HG03025 (cell line): ENCODE data around the gene OR6C68.
"Not testable (repeated sequence)": the region's sequence is repeated elsewhere in the genome, so short reads cannot be mapped to it uniquely, and the experiment has no call there.

ENCODE experiments used
- ATAC-seq: cut with Tn5 transposase; IDR thresholded peaks from one replicate; pipeline ENCODE4 v1.9.1; 2021; ENCODE audit warnings: mild to moderate bottlenecking, moderate library complexity; ENCODE audit not compliant: unreplicated experiment, low FRiP score

OR6C68 gene

GRCh38 chr12:55492078-55492477, at the start of gene OR6C68:
OR6C68 (plus strand) TSS chr12:55492378; CDS start chr12:55492378, 0 bp downstream.
- no peak for ATAC-seq

GRCh38 chr12:55443776-55444175, 48.4 kb upstream of the OR6C68 start, which contains the start of gene OR6C2:
OR6C2 (plus strand) TSS chr12:55444076; CDS start chr12:55452214, 8,138 bp downstream.
- no peak for ATAC-seq

- no peak for ATAC-seq
These were observed 46.8 kb upstream of the OR6C68 start for GRCh38 chr12:55445357-55445756.

GRCh38 chr12:55446326-55446725, 45.9 kb upstream of the OR6C68 start:
- no peak for ATAC-seq

DNA sequence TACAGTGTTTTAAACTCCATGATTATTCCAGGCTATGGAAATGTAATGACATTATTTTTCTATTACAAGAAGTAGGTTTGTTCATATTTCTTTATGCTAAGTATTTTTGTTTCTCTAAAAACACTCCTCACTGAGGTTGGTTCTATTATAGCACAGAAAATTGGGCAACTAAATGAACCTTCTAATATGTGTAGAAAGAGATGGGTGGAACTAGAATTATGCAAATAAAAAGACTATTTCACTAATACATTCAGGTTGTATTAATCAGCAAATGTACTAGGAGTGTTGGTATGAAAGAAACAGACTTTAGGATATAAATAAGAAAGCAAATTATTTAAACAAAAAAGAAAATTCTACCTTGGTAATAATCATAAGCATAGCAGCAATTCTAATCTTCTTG, 43.4 kb upstream of the OR6C68 start:
- no peak for ATAC-seq

- not testable (repeated sequence) for ATAC-seq
These were observed 27.3 kb upstream of the OR6C68 start for GRCh38 chr12:55464926-55465325.

DNA sequence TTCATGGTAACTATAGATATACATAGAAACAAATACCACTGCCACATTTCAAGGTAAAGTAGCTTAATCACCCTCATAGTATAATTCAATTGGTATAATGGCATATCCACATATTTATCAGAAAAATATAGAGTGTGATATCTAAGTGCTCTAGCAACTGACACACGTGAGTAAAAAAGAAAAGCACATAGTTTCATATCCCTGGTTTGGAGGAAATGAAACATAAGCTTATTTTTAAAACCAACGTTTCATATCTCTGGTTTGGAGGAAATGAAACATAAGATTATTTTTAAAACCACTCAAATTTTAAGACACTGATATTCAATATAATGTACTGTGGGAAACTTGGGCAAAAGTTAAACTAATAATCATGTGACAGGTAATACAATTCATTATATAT, 24.3 kb upstream of the OR6C68 start:
- peak; percentile 79 for ATAC-seq

GRCh38 chr12:55469291-55469690, 22.9 kb upstream of the OR6C68 start:
- no peak for ATAC-seq

GRCh38 chr12:55470088-55470829, 21.9 kb upstream of the OR6C68 start, which contains the start of gene OR6C70:
OR6C70 (minus strand) TSS chr12:55470138; CDS start chr12:55470138, 0 bp downstream.
- ATAC-seq = no peak

GRCh38 chr12:55472264-55472663, 19.9 kb upstream of the OR6C68 start:
- no peak for ATAC-seq

DNA sequence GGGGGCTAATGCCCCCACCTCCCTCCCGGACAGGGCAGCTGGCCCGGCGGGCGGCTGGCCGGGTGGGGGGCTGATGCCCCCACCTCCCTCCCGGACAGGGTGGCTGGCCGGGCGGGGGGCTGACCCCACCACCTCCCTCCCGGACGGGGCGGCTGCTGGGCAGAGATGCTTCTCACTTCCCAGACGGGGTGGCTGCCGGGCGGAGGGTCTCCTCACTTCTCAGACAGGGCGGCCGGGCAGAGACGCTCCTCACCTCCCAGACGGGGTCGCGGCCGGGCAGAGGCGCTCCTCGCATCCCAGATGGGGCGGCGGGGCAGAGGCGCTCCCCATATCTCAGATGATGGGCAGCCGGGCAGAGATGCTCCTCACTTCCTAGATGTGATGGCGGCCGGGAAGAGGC, 13.0 kb upstream of the OR6C68 start:
- not testable (repeated sequence) for ATAC-seq

GRCh38 chr12:55484284-55484683, 7.9 kb upstream of the OR6C68 start:
- not testable (repeated sequence) for ATAC-seq

DNA sequence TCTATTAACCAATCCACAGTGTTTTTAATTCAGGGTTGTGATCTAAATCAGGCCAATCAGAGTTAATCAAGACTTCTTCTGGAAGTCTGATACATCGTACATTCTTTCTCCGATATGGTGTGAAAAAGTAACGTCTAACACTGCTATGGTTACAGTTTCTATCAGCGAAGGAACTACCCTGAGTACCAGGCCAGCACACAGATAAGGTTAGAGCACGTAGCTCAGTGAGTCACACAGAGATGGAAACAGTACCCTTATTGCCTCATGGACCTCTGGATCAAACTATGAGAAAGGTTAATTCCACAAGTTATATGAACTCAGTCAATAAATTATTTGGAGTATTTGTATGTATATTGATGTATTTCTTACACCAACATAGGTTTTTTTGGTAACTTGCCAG, 3.3 kb downstream of the OR6C68 start:
- no peak for ATAC-seq

DNA sequence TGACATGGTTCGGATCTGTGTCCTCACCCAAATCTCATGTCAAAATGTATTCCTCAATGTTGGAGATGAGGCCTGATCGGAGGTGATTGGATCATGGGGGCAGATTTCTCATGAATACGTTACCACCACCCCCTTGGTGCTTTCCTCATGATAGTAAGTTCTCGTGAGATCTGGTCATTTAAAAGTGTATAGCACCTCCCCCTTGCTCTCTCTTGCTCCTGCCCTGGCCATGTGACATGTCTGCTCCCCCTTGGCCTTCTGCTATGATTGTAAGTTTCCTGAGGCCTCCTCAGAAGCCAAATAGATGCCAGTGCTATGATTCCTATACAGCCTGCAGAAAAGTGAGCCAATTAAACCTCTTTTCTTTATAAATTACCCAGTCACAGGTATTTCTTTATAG, 7.1 kb downstream of the OR6C68 start:
- ATAC-seq = no peak

GRCh38 chr12:55499810-55500252, 7.7 kb downstream of the OR6C68 start:
- no peak for ATAC-seq

DNA sequence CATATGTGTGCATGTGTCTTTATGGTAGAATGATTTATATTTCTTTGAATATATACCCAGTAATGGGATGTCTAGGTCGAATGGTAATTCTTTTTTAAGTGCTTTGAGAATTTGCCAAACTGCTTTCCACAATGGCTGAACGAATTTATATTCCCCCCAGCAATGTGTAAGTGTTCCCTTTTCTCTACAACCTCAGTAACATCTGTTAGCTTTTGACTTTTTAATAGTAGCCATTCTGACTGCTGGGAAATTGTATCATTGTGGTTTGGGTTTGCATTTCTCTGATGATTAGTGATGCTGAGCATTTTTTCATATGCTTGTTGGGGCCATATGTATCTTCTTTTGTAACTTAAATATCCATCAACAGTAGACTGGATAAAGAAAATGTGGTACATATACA, 9.4 kb downstream of the OR6C68 start:
- ATAC-seq = no peak

GRCh38 chr12:55515696-55516095, 23.5 kb downstream of the OR6C68 start:
- ATAC-seq = no peak

- no peak for ATAC-seq
These were observed 24.2 kb downstream of the OR6C68 start for GRCh38 chr12:55516391-55516790.
